ENCODE data around the gene UBE2N.

Gene UBE2N, protein sequence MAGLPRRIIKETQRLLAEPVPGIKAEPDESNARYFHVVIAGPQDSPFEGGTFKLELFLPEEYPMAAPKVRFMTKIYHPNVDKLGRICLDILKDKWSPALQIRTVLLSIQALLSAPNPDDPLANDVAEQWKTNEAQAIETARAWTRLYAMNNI

DNA sequence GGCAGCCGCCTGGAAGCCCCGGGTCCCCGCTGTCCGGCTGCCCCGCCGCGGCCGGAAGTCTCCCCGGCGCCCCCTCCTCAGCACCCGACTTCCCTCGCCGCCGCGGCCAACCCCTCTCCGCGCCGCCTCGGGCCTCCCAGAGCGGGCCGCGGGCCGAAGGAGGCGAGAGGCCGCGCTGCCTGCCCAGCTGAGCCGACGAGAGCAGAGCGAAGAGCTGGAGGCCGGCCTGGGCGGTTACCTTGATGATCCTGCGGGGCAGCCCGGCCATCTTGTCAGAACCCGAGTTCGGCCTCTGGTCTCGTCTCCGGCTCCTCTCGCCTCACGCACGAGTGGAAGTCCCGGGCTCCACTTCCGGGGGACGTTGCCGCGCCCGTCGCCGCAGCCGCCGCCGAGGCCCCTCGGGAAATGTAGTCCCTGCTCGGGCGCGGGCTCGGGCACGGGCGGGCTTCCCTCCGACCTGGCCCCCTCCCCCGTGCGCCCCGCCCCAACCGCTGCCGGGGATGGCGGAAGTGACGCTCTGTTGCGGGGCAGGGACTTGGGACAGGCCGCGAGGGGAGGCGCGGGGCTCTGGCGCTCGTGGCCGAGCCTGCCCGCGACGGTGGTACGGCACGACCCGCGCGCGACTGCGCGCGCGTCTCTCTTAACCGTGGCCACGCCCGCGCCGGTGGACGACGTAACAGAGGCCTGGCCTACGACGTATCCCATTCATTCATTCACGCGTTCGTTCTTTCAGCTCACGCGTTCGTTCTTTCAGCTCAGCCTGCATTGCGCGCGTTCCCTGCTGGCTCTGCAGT, at the start of gene UBE2N:
UBE2N (minus strand) TSS at position 331 of the 794 bp plus-strand sequence; CDS start at position 268, 63 bp downstream.
- peak; percentile 92 for DNase-seq

DNA sequence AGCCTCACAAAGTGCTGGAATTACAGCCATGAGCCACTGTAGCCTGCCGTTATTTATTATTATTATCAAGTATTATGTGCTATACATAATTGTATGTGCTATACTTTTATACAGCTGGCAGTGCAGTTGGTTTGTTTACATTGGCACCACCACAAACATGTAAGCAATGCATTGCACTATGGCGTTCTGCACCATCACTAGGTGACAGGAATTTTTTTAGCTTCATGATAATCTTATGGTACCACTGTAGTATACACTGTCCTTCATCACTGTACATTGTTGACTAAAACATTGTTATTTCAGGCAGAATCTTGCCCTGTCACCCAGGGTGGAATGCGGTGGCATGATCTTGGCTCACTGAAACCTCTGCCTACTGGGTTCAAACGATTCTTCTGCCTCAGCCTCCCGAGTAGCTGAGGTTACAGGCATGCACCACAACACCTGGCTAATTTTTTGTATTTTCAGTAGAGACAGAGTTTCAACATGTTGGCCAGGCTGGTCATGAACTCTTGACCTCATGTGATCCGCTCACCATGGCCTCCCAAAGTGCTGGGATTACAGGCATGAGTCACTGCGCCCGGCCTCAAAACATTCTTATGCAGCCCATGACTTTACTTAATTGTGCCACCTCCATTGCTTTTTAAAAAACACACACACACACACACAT, 42.7 kb upstream of the UBE2N start:
- no peak for DNase-seq

DNA sequence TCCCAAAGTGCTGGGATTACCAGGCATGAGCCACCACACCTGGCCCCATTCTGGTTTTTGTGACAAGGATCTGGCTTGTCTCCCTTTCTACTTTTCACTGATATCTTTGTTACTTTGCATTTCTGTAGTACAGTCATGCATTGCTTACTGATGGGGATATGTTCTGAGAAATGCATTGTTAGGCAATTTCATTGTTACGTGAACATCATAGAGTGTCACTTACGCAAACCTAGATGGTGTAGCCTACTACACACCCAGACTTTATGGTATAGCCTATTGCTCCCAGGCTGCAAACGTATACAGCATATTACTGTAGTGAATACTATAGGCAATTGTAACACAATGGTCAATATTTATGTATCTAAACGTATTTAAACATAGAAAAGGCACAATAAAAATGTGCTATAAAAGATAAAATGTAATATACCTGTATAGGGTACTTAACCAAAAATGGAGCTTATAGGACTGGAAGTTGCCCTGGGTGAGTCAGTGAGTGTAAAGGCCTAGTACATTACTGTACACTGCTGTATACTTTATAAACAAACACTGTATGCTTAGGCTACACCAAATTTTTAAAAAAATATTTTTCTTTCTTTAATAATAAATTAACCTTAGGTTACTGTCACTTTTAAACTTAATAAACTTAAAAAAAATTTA, 41.5 kb upstream of the UBE2N start:
- no peak for DNase-seq

DNA sequence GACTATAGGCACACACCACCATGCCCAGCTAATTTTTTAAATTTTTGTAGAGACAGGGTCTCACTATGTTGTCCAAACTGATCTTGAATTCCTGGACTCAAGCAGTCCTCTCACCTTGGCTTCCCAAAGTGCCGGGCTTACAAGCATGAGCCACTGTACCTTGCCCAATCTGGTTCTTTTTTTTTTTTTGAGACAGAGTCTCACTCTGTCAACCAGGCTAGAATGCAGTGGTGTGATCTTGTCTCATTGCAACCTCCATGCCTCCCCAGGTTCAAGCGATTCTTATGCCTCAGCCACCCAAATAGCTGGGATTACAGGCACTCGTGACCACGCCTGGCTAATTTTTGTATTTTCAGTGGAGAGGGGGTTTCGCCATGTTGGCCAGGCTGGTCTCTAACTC, 41.0 kb upstream of the UBE2N start:
- DNase-seq: no peak

DNA sequence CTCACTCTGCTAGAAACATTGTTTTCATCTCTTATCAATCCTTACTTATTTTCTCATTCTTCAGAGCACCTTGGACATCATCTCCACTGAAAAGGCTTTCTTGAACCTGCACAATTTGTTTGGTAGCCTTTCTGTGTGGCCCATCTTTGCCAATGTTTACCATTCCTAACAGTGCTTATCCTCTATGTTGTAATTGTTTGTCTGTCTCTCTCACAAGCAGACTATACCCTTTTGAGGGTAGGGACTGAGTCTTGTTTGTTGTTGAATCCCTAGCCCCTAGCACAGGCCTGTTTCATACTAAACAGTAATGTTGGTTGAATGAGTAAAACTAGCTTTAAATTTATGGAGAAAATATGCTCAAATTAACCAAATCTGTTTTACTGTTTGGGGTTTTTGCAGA, 34.8 kb upstream of the UBE2N start:
- no peak for DNase-seq

DNA sequence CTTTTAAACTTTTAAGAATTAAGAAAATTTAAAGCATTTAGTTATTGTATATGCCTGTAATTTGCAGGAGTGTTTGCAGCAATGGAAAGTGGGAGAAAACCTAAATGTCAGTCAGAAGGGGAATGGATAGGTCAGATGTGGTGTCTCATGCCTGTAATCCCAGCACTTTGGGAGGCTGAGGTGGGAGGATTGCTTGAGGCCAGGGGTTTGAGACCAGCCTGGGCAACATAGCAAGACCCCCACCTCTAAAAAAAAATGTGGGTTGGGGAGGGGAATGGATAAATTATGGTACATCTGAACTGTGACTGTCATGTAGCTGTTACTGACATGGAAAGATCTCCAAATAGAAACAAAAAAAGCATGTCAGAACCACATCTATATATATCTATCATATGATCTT, 27.6 kb upstream of the UBE2N start:
- no peak for DNase-seq

DNA sequence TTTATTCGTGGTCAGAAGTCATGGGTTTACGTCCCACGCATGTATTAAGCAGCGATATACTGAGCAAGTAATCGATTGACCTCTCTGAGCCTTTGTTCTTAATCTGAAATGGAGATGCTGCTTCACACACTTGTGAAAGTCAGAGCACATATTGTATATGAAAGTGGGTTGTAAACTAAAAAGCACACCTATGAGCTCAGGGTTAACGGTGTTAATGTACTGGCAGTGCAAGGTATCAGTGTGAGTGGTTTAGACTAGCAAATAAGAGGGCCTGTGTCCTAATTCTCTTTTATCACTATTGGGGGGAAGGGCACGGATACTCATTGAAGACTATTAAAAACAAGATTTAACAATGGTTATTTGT, 26.2 kb upstream of the UBE2N start:
- no peak for DNase-seq

DNA sequence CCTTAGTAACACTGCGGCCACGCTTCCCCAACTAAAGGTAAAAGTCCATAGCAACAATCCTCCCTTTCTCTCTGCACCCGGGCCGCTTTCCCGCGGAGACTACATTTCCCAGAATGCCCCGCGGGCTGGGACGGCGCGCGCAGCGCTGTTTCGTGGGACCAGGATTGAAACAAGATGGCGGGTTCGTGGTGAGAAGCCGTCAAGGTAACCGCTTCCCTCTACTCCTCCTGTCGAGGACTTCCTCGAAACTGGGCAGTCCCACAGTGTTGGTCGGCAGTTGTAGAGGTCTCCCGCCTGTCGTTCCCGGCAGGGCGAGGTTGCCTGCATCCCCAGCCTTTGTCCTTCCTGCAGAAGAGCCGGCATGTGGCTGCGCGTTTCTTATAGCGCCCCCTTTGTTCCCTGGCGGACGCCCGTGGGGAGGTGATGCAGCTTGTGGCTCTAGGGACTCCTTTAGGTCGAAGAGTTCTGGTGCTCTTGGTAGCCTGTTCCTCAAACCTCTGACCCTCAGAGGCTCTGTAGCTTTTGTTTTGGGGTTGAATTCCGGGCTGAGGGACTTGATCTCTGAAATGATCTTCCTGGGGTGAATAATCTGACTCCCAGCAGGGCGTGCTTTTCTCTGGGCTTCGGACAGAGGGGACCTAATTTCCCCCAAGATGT, 25.7 kb upstream of the UBE2N start, which contains the start of gene MRPL42:
MRPL42 (plus strand) TSS at position 164 of the 657 bp plus-strand sequence. CDS start 1,772 bp downstream, outside the sequence.
- peak; percentile 74 for DNase-seq

DNA sequence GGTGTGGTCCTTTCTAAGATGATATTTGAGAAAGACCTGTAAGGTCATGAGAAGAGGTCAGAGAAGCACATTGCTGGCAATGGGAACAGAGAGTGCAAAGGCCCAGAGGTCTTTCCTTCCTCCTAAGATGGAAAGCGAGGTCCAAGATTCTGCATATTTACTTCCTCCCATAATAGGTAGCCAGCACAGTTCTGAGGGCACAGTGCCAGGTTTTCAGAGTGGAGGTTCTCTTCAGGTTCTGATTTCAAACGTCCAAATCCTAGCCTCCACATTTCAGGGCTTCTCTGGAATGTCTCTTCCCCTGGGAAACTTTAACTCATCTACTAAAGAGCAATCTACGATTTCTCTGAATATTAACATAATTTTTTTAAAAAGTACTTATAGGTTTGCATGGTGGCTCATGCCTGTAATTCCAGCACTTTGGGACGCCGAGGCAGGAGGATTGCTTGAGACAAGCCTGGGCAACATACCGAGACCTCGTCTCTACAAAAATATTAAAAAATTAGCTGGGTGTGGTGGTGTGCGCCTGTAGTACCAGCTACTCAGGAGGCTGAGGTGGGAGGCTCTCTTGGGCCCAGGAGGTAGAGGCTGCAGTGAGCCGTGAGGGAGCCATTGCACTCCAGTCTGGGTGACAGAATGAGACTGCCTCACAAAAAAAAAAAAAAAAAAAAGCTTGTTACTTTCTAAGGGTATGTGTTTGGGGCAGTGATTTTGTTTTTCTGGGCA, 25.0 kb upstream of the UBE2N start:
- DNase-seq: no peak

DNA sequence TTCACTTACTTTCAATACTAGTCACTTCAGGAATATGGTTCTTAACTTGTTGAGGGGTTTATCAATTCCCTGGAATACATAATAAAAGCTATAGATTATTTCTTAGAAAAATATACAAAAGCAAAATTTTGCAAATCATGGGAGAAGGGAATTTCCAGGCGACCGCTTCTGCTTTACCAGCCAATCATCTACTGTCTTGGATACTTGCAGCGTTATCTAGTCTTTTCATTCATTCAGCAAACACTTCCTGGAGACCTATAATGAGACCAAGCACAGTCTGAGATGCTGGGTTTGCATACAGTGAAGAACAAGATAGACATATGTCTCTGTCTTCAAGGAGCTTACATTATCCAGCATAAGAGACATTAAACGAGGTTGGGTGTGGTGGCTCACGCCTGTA, 24.1 kb upstream of the UBE2N start:
- DNase-seq: no peak

DNA sequence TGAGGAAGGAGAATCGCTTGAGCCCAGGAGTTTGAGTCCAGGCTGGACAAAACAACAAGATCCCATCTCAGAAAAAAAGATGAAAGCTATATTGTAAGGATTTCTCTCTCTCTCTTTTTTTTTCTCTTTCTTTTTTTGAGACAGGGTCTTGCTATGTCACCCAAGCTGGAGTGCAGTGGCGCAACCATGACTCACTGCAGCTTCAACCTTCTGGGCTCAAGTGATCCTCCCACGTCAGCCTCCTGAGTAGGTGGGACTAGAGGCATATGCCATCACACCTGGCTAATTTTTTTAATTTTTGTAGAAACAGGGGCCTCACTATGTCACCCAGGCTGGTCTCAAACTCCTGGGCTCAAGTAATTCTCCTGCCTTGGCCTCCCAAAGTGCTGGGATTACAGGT, 19.8 kb upstream of the UBE2N start:
- DNase-seq: no peak

DNA sequence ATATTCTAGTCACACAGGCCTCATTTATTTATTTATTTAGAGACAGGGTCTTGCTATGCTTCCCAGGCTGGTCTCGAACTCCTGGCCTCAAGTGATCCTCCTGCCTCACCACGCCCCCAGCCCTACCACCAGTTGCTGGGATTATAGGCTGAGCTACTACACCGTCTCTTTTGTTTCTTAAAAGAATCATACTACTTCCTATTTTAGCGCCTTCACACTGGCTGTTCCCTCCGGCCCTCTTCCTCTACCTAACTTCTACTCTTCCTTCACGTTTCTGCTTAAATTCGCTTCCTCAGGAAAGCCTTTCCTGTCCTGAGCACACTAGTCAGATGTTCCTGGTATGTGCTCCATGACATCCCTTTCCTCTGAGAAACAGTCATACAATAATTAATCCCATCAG, 19.2 kb upstream of the UBE2N start:
- no peak for DNase-seq

DNA sequence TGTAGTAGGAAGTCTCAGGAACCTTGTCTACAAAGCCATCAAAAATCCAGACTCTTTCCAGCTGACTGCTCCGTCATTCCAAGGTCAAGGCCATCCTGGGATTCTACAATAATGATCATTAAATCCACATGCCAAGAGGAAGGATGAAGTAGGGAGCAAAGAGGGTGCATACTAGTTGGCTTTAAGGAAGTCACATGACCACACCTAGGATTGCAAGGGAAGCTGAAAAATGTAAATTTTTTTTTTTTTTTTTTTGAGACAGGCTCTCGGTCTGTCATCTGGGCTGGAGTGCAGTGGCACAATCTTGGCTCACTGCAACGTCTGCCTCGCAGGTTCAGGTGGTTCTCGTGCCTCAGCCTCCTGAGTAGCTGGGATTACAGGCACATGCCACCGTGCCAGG, 18.3 kb upstream of the UBE2N start:
- no peak for DNase-seq

DNA sequence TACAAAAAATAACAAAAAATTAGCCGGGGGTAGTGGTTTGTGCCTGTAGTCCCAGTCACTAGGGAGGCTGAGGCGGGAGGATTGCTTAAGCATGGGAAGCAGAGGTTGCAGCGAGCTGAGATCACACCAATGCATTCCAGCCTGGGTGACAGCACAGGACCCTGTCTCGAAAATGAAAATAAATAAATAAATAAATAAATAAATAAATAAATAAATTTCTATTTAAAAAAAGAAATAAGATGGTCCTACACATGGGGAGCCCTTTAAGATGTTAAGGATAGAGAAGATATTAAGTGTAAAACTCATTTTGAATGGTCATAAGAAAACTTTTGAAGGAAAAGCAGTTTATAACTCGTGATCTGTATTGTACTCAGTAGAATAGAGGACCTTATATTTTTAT, 17.4 kb upstream of the UBE2N start:
- DNase-seq: no peak

DNA sequence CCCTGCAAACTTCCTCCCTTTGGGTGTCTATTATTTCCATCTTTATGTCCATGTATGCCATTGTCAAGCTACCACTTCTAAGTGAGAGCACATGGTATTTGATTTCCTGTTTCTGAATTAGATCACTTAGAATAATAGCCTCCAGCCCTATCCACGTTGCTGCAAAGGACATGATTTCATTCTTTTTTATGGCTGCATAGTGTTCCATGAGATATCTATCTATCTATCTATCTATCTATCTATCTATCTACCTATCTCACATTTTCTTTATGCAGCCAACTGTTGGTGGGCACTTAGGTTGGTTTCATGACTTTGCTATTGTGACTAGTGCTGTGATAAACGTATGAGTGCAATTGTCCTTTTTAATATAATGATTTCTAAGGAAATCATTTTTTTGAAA, 14.3 kb upstream of the UBE2N start:
- DNase-seq: no peak

DNA sequence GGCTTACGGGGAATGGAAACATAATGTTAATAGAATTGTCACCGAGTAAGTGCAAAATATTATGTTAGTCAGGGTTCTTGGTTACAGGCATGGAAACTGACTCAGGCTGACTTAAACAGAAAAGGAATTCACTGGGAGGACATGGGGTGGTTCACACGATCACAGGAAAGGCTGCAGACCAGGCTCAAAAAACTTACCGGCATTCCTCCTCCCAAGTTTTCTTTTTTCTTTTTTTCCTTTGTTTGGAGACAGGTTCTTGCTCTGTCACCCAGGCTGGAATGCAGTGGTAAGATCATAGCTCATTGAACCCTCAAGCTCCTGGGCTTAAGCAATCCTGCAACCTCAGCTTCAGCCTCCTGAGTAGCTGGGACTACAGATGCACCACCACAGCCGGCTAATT, 11.9 kb upstream of the UBE2N start:
- DNase-seq: no peak

DNA sequence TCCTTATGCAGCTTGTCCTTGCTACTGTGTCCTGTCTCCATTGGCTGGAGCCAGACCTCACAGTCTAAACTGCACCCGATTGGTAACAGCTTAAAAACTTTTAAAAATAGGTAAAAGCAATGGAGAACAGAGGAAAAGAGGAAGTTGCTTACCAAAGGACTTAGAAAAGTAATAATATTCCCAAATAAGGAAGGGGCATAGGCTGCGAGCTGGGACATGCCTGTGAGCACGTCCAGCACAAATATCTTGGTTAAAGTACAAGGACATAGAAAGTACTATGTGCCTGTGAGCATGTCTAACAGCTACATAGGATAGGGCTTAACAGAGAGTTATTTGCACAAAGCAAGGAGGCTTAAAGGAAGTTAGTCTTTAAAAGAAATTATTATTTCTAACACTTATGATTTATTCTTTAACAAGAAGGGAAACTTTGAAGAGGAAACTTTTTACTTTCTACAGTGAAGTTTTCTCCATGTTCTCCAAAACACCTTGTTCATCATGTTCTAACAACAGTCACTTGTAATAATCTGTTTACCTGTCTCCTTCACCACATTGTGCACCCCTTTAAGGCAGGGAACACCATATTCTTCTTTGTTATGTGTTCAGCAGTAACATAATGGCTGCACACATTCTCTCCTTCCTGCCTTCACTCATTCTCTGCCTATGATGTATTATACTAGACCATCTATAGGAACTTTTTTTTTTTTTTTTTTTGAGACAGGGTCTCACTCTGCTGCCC, 9.8 kb upstream of the UBE2N start:
- no peak for DNase-seq

DNA sequence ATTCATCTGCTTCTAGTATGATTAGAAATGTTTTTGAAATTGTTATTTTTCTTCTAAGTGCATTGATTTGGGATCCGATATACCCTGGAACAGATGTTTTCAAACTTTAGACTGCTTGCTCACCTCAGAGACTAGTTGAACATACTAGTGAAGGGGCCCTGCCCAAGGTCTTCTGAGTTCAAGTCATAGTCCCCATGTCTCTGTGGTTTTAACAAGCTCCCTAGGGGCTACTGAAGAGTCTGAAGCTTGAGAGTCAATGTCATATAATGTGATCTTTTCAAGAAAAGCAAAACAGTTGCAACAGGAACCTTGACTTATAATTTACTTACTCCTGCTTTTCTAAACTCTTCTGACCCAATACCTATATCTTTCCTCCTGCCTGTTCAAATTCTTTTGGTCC, 7.5 kb upstream of the UBE2N start:
- no peak for DNase-seq

DNA sequence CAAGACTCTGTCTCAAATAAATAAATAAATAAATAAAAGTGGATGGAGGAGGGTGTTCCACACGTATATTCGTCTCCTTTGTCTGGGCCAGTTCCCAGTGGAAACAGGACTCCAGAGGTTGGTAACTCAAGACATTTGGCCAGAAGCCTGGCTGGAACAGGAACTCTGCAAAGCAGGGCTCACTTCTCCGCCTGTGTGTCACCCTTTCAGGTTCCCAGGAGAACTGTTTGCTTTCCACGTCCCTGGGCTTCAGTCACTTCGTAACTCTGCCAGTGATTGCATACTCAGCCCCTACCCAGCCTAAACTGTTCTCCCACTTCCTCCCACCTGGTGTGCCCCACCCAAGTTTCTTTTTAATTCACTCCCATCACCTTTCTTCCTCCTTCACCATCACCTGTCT, 7.0 kb upstream of the UBE2N start:
- no peak for DNase-seq

DNA sequence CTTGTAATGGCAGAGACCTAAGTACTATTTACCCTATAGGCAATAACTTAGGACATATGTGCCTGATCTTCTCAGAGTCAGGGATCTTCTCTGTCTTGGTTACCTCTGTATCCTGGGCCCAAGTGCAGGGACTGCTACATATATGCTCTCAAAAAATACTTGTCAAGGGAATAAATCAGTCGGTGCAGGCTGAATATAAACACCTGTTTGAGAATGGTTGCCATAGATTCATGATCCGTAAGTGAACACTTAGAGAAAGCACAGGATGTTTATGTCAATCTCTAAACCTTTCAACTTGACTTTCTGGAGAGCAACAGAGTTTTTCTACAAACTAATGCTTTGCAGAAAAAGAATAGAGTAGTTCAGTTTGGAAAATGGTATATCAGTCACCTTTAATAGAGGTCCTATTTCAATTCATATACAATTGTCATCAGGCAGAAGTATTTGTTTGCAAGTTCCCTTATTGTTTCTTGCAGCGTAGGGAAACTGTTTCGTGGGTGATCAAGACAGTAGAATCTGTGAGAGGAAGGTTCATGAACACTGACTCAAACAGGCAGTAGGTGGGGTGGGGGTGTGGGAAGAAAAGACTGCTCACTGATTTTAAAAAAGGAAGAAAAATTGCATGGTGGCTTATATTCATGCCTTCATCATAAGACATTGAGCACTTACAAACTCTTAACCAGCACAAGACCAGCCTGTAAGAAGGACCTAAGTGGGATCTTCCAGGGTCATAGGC, 6.0 kb upstream of the UBE2N start:
- DNase-seq: peak; percentile 66

DNA sequence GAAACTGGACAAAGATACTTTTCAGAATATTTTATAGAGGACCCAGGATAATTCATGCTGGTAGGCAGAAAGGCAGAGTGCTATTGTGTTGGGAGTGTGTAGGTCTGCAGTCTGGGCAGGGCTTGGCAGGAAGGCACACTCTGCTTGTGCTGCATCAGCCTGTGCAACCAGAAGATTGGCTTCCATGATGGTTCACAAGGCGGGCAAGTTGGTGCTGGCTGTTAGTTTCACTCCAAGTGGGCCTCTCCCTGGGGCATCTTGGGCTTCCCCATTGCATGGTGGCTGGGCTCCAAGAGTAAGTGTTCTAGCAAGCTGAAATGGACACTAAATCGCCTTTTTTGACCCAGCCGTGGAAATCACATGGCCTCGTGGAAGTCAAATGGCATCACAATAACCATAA, 1.8 kb upstream of the UBE2N start:
- DNase-seq: no peak

Measured in DMS153 (cell line).